Karpas-422 (cell line): ENCODE results near the gene RETREG2. TPM values are rescaled to one million over a fixed set of nuclear protein-coding genes. Genes with fewer than 3 reads are reported as not detected.

ENCODE experiments used
- DNase-seq: peaks from one replicate; pipeline ENCODE4 v3.0.0-alpha.2; 2015
- H2AFZ ChIP-seq: fragments of 200-600 bp; sonication (generic); 2 replicates; pipeline ENCODE4 v1.6.1; 2014; ENCODE audit warnings: antibody characterized with exemption, low read length, mixed read lengths
- H3K27ac ChIP-seq: fragments of 200-600 bp; sonication (generic); 2 replicates; pipeline ENCODE4 v1.5.1; 2014; ENCODE audit warnings: mild to moderate bottlenecking, low read length, moderate library complexity
- H3K27me3 ChIP-seq: fragments of 200-600 bp; sonication (generic); 2 replicates; pipeline ENCODE4 v1.6.1; 2014; ENCODE audit warnings: low read length, mixed read lengths
- H3K36me3 ChIP-seq: fragments of 200-600 bp; sonication (generic); 2 replicates; pipeline ENCODE4 v1.6.1; 2014; ENCODE audit warnings: low read length, mixed read lengths; ENCODE audit not compliant: insufficient read depth
- H3K4me1 ChIP-seq: fragments of 200-600 bp; sonication (generic); 2 replicates; pipeline ENCODE4 v1.6.1; 2014; ENCODE audit warnings: mild to moderate bottlenecking, low read length, mixed read lengths
- H3K4me2 ChIP-seq: fragments of 200-600 bp; sonication (generic); 2 replicates; pipeline ENCODE4 v1.6.1; 2014; ENCODE audit warnings: low read length, low read depth, mild to moderate bottlenecking; ENCODE audit not compliant: poor library complexity, severe bottlenecking
- H3K4me3 ChIP-seq: fragments of 200-600 bp; sonication (generic); 2 replicates; pipeline ENCODE4 v1.5.1; 2014; ENCODE audit warnings: mild to moderate bottlenecking, antibody characterized with exemption, low read length, mixed read lengths
- H3K79me2 ChIP-seq: fragments of 200-600 bp; sonication (generic); 2 replicates; pipeline ENCODE4 v1.6.1; 2014; ENCODE audit warnings: mild to moderate bottlenecking, low read length, mixed read lengths
- H3K9ac ChIP-seq: fragments of 200-600 bp; sonication (generic); 2 replicates; pipeline ENCODE4 v1.6.0; 2014; ENCODE audit warnings: low read length
- H3K9me2 ChIP-seq: fragments of 200-600 bp; sonication (generic), shearing (Covaris generic); replicated peaks from 2 replicates; pipeline ENCODE4 v1.6.0; 2014; ENCODE audit warnings: mild to moderate bottlenecking, low read length, moderate library complexity; ENCODE audit not compliant: insufficient read depth
- H3K9me3 ChIP-seq: fragments of 300-700, 200-600 bp; sonication (generic); 2 replicates; pipeline ENCODE4 v1.6.1; 2014; ENCODE audit warnings: low read length, mixed read lengths
- H4K20me1 ChIP-seq: fragments of 200-600 bp; sonication (generic); 2 replicates; pipeline ENCODE4 v1.6.1; 2014; ENCODE audit warnings: mild to moderate bottlenecking, antibody characterized with exemption, low read length, low read depth; ENCODE audit not compliant: insufficient read depth
- total RNA-seq: library from RNA; depleted of rRNA; stranded (reverse); fragments of >200 nt; shearing (Covaris generic); gene quantifications from 2 replicates; pipeline ENCODE4 v1.2.3, GENCODE V29; 2014; ENCODE audit warnings: low replicate concordance; rRNA removed

Gene RETREG2
- total RNA-seq, 1 experiment from 2014 or later: 61.1 TPM

DNA sequence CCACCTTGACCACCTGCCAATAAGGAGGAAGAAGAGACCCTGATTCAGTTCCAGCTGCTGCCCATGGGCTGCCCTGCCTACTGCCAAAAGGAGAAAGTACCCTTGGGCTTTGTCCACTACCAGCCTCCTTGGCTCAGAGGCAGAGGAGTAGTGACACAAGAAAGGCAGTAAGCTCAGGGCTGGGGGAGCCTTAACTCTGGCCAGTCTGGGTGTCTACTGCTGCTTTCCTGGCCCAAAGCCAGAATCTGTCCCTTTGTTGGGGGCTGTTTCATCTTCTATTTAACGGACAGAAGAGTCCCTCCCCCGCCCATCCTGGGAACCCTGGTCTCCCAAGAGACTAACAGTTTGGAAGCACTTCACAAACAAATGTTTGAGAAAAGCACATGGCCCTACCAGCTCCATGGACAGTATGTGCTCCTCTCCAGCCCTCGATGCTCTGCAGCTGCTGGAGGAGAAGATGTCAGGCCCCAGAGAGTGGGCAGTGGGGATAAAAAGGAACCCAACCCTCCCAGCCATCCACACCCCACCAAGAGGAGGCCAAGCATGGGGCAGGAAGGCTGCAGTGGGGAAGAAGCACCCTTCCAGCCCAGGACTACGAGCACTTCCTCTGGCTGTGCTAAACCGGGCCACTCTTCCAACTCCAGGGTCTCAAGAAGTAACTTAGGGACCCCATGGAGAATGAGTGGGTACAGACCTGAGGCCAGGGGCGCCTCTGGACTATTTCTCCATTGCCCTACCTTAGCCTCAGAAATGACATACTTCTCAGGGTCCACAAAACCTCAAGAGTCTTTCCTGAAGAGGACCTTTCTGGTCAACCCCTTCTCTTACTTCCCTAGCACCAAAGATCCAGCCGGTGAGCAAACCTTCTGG, 50.2 kb downstream of the RETREG2 start:
- Histone ChIP-seq H3K27ac (no peak overlapping the region), H3K27me3 (no peaks in the 10 kb centered on the region), H3K4me3 (peak overlapping the region; percentile 91), H3K9ac (peak overlapping the region; percentile 94), H3K36me3 (peaks cover 34% of the 10 kb centered on the region), H3K9me3 (no peaks in the 10 kb centered on the region), H3K4me2 (peak overlapping the region; percentile 90), H3K79me2 (peaks cover 59% of the 10 kb centered on the region), H2AFZ (no peak overlapping the region), H3K9me2 (no peaks in the 10 kb centered on the region), H3K4me1 (peaks cover 26% of the 10 kb centered on the region), H4K20me1 (no peaks in the 10 kb centered on the region)
- no peak for DNase-seq

DNA sequence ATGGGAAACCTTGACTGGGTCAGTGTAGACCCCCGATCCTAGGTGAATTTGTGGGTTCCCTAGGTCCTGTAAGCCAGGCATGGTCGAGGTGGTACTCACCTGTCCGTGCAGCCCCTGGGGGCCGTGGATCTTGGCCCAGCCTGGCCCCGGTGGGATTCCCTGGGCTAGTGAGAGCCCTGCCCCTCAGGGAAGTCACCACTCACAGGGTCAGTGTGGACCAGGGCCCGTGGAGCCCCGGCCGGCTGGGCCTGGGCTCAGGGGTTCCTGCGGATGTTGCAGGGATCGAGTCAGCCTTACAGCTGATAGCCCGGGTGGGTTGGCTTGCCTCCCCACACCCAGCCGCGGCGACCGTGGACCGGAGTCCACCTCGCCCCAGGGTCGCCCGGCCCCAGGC, 50.8 kb downstream of the RETREG2 start:
- H4K20me1 ChIP-seq: no peaks in the 10 kb centered on the region
- H3K9me3 ChIP-seq: no peaks in the 10 kb centered on the region
- H3K4me2 ChIP-seq: peak overlapping the region; percentile 90
- DNase-seq: no peak
- peak overlapping the region; percentile 94 for H3K9ac ChIP-seq
- H3K4me3 ChIP-seq: peak overlapping the region; percentile 91
- no peak overlapping the region for H3K27ac ChIP-seq
- H3K9me2 ChIP-seq: no peaks in the 10 kb centered on the region
- peaks cover 26% of the 10 kb centered on the region for H3K4me1 ChIP-seq
- H3K27me3 ChIP-seq: no peaks in the 10 kb centered on the region
- H3K79me2 ChIP-seq: peaks cover 59% of the 10 kb centered on the region
- peaks cover 36% of the 10 kb centered on the region for H3K36me3 ChIP-seq
- H2AFZ ChIP-seq: peak overlapping the region; percentile 90; the same call in 1 of the 2 replicates

DNA sequence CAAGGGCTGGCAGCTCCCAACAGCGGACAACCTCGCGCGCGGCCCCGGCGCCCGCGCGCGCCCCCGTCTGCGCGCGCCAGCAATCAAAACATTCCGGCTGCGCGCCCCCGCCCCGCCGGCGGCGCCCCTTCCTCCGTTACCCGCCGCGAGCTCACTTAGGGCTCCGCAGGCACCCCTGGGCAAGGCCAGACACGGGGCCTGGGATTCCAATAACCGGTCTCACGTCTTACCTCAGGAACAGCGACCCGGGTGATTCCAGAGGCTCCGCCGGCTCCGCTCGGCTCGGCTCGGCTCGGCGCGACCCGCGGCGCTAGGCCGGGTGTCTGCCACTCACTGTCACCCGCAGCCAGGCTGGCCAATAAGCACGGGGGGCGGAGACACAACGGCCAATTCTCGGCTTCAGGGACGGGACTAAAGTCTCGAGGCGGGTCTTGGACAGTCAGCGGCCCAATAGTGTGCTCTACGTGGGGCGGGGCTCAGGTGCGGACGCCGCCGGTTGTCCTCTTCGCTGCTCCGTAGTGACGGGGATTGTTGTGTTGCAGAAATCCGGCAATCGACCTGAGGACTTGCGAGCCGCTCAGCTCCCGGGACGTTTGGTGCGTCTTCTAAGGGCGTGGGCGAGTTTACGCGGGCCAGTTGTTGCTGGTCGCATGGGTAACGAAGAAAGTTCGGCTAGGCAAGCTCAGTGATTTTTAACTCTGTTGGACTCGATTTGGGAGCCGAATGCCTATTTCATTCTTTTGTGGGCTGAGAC, 51.4 kb downstream of the RETREG2 start, which contains the start of the genes ANKZF1 and ATG9A:
TSS of gene ANKZF1 (plus strand) at position 502 of the 754 bp plus-strand sequence. CDS start 452 bp downstream, outside the sequence.
TSS of gene ATG9A (minus strand) at position 332 of the 754 bp plus-strand sequence. CDS start 1,612 bp downstream, outside the sequence.
- Histone ChIP-seq H3K9me3 (no peaks in the 10 kb centered on the region), H3K4me1 (peaks cover 26% of the 10 kb centered on the region), H3K27me3 (no peaks in the 10 kb centered on the region), H3K79me2 (peaks cover 59% of the 10 kb centered on the region), H3K36me3 (peaks cover 41% of the 10 kb centered on the region), H3K9ac (peak within 1 kb of the TSS; percentile 94), H3K27ac (peak within 1 kb of the TSS; percentile 85), H3K9me2 (no peaks in the 10 kb centered on the region), H4K20me1 (no peaks in the 10 kb centered on the region), H2AFZ (peak within 1 kb of the TSS; percentile 90; the same call in 1 of the 2 replicates), H3K4me2 (peak within 1 kb of the TSS; percentile 90), H3K4me3 (peak within 1 kb of the TSS; percentile 91)
- DNase-seq: peak; percentile 99

DNA sequence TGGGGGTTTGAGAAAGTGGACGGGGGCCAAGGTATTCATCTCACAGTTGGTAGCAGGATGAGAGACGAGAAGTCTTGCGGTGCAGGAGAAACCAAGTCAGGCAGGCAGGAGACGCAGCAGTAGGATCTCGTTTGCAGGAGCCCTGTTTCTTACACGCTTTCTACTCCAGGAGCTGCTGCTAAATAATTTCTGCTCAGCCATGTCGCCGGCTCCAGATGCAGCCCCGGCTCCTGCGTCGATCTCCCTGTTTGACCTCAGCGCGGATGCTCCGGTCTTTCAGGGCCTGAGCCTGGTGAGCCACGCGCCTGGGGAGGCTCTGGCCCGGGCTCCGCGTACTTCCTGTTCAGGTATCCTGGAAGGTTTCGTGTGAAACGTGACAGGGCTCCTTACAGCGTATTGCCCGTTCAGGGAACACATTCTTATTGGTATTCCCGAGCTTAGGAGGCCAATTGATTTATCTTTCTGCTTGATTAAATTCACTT, 52.0 kb downstream of the RETREG2 start:
- H3K4me1 ChIP-seq: peaks cover 26% of the 10 kb centered on the region
- H4K20me1 ChIP-seq: no peaks in the 10 kb centered on the region
- no peaks in the 10 kb centered on the region for H3K9me3 ChIP-seq
- peaks cover 42% of the 10 kb centered on the region for H3K36me3 ChIP-seq
- peak overlapping the region; percentile 74; the same call in 1 of the 2 replicates for H2AFZ ChIP-seq
- H3K4me3 ChIP-seq: peak overlapping the region; percentile 91
- H3K4me2 ChIP-seq: peak overlapping the region; percentile 81
- H3K9ac ChIP-seq: peak overlapping the region; percentile 94
- peaks cover 59% of the 10 kb centered on the region for H3K79me2 ChIP-seq
- DNase-seq: peak; percentile 89
- peak overlapping the region; percentile 85 for H3K27ac ChIP-seq
- H3K27me3 ChIP-seq: no peaks in the 10 kb centered on the region
- no peaks in the 10 kb centered on the region for H3K9me2 ChIP-seq

DNA sequence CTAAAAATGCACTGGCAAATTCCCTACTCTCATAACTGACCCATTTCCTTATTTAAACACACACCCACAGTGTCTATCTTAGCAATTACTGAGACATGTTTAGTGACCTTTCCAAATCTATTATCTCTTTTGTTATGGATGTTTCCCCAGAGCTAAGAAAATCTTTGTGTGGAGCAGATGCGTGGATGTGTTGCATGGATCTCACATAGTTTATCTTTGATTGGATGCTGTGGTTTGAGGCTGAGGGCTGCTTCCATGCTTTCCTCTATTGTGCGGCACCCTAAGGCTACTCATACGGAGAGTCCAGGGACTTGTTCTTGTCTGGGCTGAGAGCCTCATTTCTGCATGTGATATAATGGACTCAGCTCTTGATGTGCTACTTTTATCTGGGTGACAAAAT, 56.3 kb downstream of the RETREG2 start:
- H3K4me3 ChIP-seq: no peak overlapping the region
- H2AFZ ChIP-seq: no peak overlapping the region
- no peak overlapping the region for H3K4me2 ChIP-seq
- H3K9ac ChIP-seq: no peak overlapping the region
- H3K4me1 ChIP-seq: peaks cover 15% of the 10 kb centered on the region
- no peaks in the 10 kb centered on the region for H3K27me3 ChIP-seq
- H3K9me2 ChIP-seq: no peaks in the 10 kb centered on the region
- DNase-seq: no peak
- peaks cover 46% of the 10 kb centered on the region for H3K36me3 ChIP-seq
- no peaks in the 10 kb centered on the region for H4K20me1 ChIP-seq
- peaks cover 32% of the 10 kb centered on the region for H3K79me2 ChIP-seq
- H3K9me3 ChIP-seq: no peaks in the 10 kb centered on the region
- no peak overlapping the region for H3K27ac ChIP-seq

Other genes with a start within 250 kb of the RETREG2 start
- gene CDK5R2, start 218.6 kb upstream of the RETREG2 start, total RNA-seq: 0.61 TPM in 1 of 2 replicates, not detected in the other
- gene FEV, start 193.1 kb upstream of the RETREG2 start, total RNA-seq: not detected in 2 replicates
- gene CRYBA2, start 184.9 kb upstream of the RETREG2 start, total RNA-seq: not detected in 2 replicates
- 0.11 TPM in 1 of 2 replicates, not detected in the other for gene CFAP65, start 136.8 kb upstream of the RETREG2 start, total RNA-seq
- gene IHH, start 117.4 kb upstream of the RETREG2 start, total RNA-seq: not detected in 2 replicates
- gene NHEJ1, start 17.5 kb upstream of the RETREG2 start, total RNA-seq: 10.4 and 21.5 TPM in 2 replicates
- gene SLC23A3, start 8.2 kb upstream of the RETREG2 start, total RNA-seq: 2.7 and 3.5 TPM in 2 replicates
- 38.7 and 64.8 TPM in 2 replicates for gene CNPPD1, start 1.4 kb upstream of the RETREG2 start, total RNA-seq
- 28.0 and 37.6 TPM in 2 replicates for gene ZFAND2B, start 28.5 kb downstream of the RETREG2 start, total RNA-seq
- gene ABCB6, start 40.7 kb downstream of the RETREG2 start, total RNA-seq: 14.3 and 28.4 TPM in 2 replicates
- gene ATG9A, start 51.4 kb downstream of the RETREG2 start, total RNA-seq: 16.6 and 25.9 TPM in 2 replicates
- 159 and 230 TPM in 2 replicates for gene ANKZF1, start 51.5 kb downstream of the RETREG2 start, total RNA-seq
- 4.3 and 6.4 TPM in 2 replicates for gene GLB1L, start 67.2 kb downstream of the RETREG2 start, total RNA-seq
- gene STK16, start 67.2 kb downstream of the RETREG2 start, total RNA-seq: 22.8 and 30.7 TPM in 2 replicates
- gene TUBA4B, start 75.0 kb downstream of the RETREG2 start, total RNA-seq: not detected in 2 replicates
- 32.6 and 61.8 TPM in 2 replicates for gene TUBA4A, start 75.6 kb downstream of the RETREG2 start, total RNA-seq
- 30.9 and 55.8 TPM in 2 replicates for gene DNAJB2, start 101.1 kb downstream of the RETREG2 start, total RNA-seq
- not detected in 2 replicates for gene PTPRN, start 131.1 kb downstream of the RETREG2 start, total RNA-seq
- gene RESP18, start 154.5 kb downstream of the RETREG2 start, total RNA-seq: not detected in 2 replicates
- 74.6 and 77.9 TPM in 2 replicates for gene DNPEP, start 209.6 kb downstream of the RETREG2 start, total RNA-seq
- not detected in 2 replicates for gene DES, start 240.1 kb downstream of the RETREG2 start, total RNA-seq